ENCODE measurements around the gene SCFD2.

SCFD2 gene

DNA sequence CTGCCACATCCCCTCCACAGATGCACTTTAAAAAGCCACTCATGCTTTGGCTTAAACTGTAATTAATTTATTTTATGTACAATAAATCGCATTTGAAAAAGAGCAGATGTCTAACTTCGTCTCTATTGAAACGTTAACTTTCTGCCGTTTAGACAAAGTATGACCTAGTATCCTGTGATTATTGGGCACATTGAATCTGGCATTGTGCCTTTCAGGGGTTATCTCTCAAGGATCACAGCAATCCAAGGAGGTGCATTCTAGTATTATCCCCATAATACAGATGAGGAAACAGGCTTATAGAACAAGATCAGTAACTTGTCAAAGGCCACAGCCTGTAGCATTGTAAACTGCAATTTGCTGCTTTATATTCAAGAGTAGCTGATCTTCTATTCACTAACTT is 499.1 kb downstream of the SCFD2 start:
- DNase-seq (ENCODE audit: low read depth in 1 of 2, low spot score in 1 of 2) = no peak
- Histone ChIP-seq H3K27me3 (ENCODE audit: insufficient read depth, poor library complexity, severe bottlenecking) (no peaks in the 10 kb centered on the region), H3K27ac (replicated peaks) (no peak overlapping the region), H3K4me3 (replicated peaks; ENCODE audit: insufficient read depth, low read length) (no peak overlapping the region)
- TF ChIP-seq POLR2AphosphoS5 (IDR thresholded peaks at IDR 0.05; ENCODE audit: low read depth) (no peak), REST (IDR thresholded peaks at IDR 0.05; ENCODE audit: insufficient replicate concordance, low read depth) (no peak), GABPA (IDR thresholded peaks at IDR 0.05; ENCODE audit: low read depth) (no peak), SPI1 (IDR thresholded peaks at IDR 0.05; ENCODE audit: borderline replicate concordance, low read depth) (no peak)
- TF ChIP-seq, protein P1, sequence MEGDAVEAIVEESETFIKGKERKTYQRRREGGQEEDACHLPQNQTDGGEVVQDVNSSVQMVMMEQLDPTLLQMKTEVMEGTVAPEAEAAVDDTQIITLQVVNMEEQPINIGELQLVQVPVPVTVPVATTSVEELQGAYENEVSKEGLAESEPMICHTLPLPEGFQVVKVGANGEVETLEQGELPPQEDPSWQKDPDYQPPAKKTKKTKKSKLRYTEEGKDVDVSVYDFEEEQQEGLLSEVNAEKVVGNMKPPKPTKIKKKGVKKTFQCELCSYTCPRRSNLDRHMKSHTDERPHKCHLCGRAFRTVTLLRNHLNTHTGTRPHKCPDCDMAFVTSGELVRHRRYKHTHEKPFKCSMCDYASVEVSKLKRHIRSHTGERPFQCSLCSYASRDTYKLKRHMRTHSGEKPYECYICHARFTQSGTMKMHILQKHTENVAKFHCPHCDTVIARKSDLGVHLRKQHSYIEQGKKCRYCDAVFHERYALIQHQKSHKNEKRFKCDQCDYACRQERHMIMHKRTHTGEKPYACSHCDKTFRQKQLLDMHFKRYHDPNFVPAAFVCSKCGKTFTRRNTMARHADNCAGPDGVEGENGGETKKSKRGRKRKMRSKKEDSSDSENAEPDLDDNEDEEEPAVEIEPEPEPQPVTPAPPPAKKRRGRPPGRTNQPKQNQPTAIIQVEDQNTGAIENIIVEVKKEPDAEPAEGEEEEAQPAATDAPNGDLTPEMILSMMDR (IDR thresholded peaks at IDR 0.05; ENCODE audit: insufficient read depth, low read length) = no peak

DNA sequence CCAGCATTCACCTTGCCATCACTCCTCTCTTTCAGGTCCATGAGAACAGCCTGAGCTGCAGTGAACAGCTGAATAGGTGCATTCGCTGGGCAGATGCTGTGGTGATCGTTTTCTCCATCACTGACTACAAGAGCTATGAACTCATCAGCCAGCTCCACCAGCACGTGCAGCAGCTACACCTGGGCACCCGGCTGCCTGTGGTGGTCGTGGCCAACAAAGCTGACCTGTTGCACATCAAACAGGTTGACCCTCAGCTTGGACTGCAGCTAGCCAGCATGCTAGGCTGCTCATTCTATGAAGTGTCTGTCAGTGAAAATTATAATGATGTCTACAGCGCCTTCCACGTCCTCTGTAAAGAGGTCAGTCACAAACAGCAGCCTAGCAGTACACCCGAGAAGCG is 500.6 kb downstream of the SCFD2 start:
- no peaks in the 10 kb centered on the region for H3K27me3 ChIP-seq (ENCODE audit: insufficient read depth, poor library complexity, severe bottlenecking)
- no peak overlapping the region for H3K27ac ChIP-seq (replicated peaks)
- no peak for DNase-seq (ENCODE audit: low read depth in 1 of 2, low spot score in 1 of 2)
- TF ChIP-seq POLR2AphosphoS5 (IDR thresholded peaks at IDR 0.05; ENCODE audit: low read depth) (no peak), REST (IDR thresholded peaks at IDR 0.05; ENCODE audit: insufficient replicate concordance, low read depth) (no peak), SPI1 (IDR thresholded peaks at IDR 0.05; ENCODE audit: borderline replicate concordance, low read depth) (no peak), GABPA (IDR thresholded peaks at IDR 0.05; ENCODE audit: low read depth) (no peak)
- TF ChIP-seq, protein P1 (IDR thresholded peaks at IDR 0.05; ENCODE audit: insufficient read depth, low read length) = no peak
- H3K4me3 ChIP-seq (replicated peaks; ENCODE audit: insufficient read depth, low read length) = no peak overlapping the region

DNA sequence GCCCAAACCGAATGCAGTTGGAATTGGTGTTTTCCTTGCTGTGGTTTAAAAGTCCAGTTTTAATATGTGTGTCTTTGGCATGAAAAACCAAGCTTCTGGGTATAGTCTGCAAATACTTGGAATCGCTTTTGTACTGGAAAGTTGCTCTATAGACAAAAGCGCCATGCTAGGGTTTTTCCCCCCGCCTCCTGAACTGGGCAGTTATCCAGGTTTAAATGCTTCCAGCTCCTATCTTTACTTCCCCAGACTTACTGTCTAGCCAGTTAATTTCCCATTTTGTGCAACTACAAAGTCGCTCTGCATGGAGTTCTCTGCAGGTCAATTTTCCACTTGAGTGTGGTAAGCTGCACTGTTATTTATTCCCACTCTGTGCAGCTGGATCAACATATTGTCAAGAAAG is 501.1 kb downstream of the SCFD2 start:
- DNase-seq (ENCODE audit: low read depth in 1 of 2, low spot score in 1 of 2) = no peak
- no peak overlapping the region for H3K27ac ChIP-seq (replicated peaks)
- H3K4me3 ChIP-seq (replicated peaks; ENCODE audit: insufficient read depth, low read length) = no peak overlapping the region
- TF ChIP-seq REST (IDR thresholded peaks at IDR 0.05; ENCODE audit: insufficient replicate concordance, low read depth) (no peak), POLR2AphosphoS5 (IDR thresholded peaks at IDR 0.05; ENCODE audit: low read depth) (no peak), GABPA (IDR thresholded peaks at IDR 0.05; ENCODE audit: low read depth) (no peak)
- H3K27me3 ChIP-seq (ENCODE audit: insufficient read depth, poor library complexity, severe bottlenecking) = no peaks in the 10 kb centered on the region

- H3K27me3 ChIP-seq (ENCODE audit: insufficient read depth, poor library complexity, severe bottlenecking) = no peaks in the 10 kb centered on the region
- H3K27ac ChIP-seq (replicated peaks) = no peak overlapping the region
- no peak for TF ChIP-seq GABPA (IDR thresholded peaks at IDR 0.05; ENCODE audit: low read depth)
- no peak for TF ChIP-seq SPI1 (IDR thresholded peaks at IDR 0.05; ENCODE audit: borderline replicate concordance, low read depth)
- TF ChIP-seq, protein P1 (IDR thresholded peaks at IDR 0.05; ENCODE audit: insufficient read depth, low read length) = no peak
- no peak for TF ChIP-seq POLR2AphosphoS5 (IDR thresholded peaks at IDR 0.05; ENCODE audit: low read depth)
- TF ChIP-seq REST (IDR thresholded peaks at IDR 0.05; ENCODE audit: insufficient replicate concordance, low read depth) = no peak
- H3K4me3 ChIP-seq (replicated peaks; ENCODE audit: insufficient read depth, low read length) = no peak overlapping the region
- no peak for DNase-seq (ENCODE audit: low read depth in 1 of 2, low spot score in 1 of 2)
Measured at GRCh38 chr4:52863324-52863723, 502.5 kb downstream of the SCFD2 start.

All from HL-60 (cell line).